ENCODE measurements around the gene SARDH. TPM values are rescaled to one million over a fixed set of nuclear protein-coding genes. Genes with fewer than 3 reads are reported as not detected.

The SARDH gene
- total RNA-seq, 1 experiment from 2014 or later = 5.3 TPM

DNA sequence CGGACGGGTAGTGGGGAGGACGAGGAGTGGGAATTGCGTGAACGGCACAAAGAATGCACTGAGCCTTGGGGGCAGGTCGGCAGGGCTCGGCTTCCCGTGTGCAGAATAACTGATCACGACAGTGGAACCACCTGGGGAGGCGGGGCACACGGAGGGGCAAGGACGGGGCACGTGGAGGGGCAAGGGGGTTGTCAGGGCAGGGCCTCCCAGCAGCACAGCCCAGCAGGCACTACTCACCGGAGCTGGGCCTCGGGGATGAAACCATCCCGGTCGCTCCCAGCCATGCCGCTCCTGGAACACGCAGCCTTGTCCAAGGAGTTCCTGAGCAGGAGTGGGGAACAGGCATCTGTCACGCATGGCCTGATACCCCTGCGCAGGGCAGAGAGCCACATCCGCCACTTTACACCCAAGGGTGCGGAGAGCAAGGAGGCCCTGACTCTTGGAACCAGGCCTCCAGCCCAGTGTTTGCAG, 33.4 kb downstream of the SARDH start:
- no peak overlapping the region; a peak in 1 of 7 replicates for H3K27ac Mint-ChIP-seq
- Histone ChIP-seq H2BK15ac (ENCODE audit: low read depth, low read length) (no peak overlapping the region), H2BK12ac (ENCODE audit: insufficient read length, low read depth, low read length) (no peak overlapping the region), H3K9me3 (ENCODE audit: control insufficient read depth, low read depth, low read length) (no peaks in the 10 kb centered on the region), H3K23ac (ENCODE audit: insufficient read length, low read depth, low read length) (no peak overlapping the region), H4K8ac (replicated peaks; ENCODE audit: insufficient read length, low read depth, low read length) (no peak overlapping the region), H2AK5ac (ENCODE audit: insufficient read length, low read length) (no peak overlapping the region), H3K14ac (ENCODE audit: insufficient read depth, low read length) (no peak overlapping the region), H3K27me3 (ENCODE audit: insufficient read depth, low read length) (no peaks in the 10 kb centered on the region), H3K18ac (ENCODE audit: insufficient read length, low read depth, low read length) (no peak overlapping the region), H2AFZ (ENCODE audit: low read length) (no peak overlapping the region), H2BK5ac (ENCODE audit: insufficient read length, low read length) (no peak overlapping the region), H3K56ac (ENCODE audit: insufficient read length, low read depth, low read length) (no peak overlapping the region), H3K27ac (ENCODE audit: insufficient read length, low read depth, low read length) (no peak overlapping the region), H3K79me2 (ENCODE audit: insufficient read depth, low read length) (no peaks in the 10 kb centered on the region), H3T11ph (ENCODE audit: low read length) (no peak overlapping the region), H3K4ac (ENCODE audit: low read depth, low read length) (no peak overlapping the region), H3K79me1 (ENCODE audit: insufficient read depth, low read depth, low read length, poor library complexity, severe bottlenecking) (no peaks in the 10 kb centered on the region), H4K20me1 (ENCODE audit: control insufficient read depth, insufficient read depth, insufficient read length) (no peaks in the 10 kb centered on the region), H3K4me2 (ENCODE audit: insufficient read depth, insufficient read length, low read length) (no peak overlapping the region), H3K4me1 (ENCODE audit: insufficient read depth, low read length) (no peaks in the 10 kb centered on the region), H3K9ac (ENCODE audit: extremely low read depth, insufficient read length, low read length) (no peak overlapping the region), H4K5ac (ENCODE audit: insufficient read length, low read depth, low read length) (no peak overlapping the region), H2BK120ac (ENCODE audit: low read depth, low read length, poor library complexity, severe bottlenecking) (no peak overlapping the region), H4K91ac (ENCODE audit: insufficient read length, low read depth, low read length) (no peak overlapping the region), H3K23me2 (ENCODE audit: insufficient read length, low read depth, low read length, poor library complexity, severe bottlenecking) (peaks cover 4% of the 10 kb centered on the region), H2BK20ac (ENCODE audit: low read depth, low read length, poor library complexity, severe bottlenecking) (no peak overlapping the region)
- H3K27me3 Mint-ChIP-seq (ENCODE audit: low read depth) = no peaks in the 10 kb centered on the region; the same call in 1 of the 2 replicates
- no peaks in the 10 kb centered on the region for H3K36me3 Mint-ChIP-seq (ENCODE audit: insufficient read depth in 1 of 3, low read depth in 3 of 3)
- H3K4me3 Mint-ChIP-seq = no peak overlapping the region
- no peak for DNase-seq
- H3K9me3 Mint-ChIP-seq = no peaks in the 10 kb centered on the region
- peaks cover 2 to 20% of the 10 kb centered on the region in 2 experiments for H3K4me1 Mint-ChIP-seq
- WGBS (ENCODE audit: extremely low coverage, insufficient read length, low lambda C conversion rate) = no CpG with 5 or more reads among the region's 23 CpGs
- TF ChIP-seq, protein P1, sequence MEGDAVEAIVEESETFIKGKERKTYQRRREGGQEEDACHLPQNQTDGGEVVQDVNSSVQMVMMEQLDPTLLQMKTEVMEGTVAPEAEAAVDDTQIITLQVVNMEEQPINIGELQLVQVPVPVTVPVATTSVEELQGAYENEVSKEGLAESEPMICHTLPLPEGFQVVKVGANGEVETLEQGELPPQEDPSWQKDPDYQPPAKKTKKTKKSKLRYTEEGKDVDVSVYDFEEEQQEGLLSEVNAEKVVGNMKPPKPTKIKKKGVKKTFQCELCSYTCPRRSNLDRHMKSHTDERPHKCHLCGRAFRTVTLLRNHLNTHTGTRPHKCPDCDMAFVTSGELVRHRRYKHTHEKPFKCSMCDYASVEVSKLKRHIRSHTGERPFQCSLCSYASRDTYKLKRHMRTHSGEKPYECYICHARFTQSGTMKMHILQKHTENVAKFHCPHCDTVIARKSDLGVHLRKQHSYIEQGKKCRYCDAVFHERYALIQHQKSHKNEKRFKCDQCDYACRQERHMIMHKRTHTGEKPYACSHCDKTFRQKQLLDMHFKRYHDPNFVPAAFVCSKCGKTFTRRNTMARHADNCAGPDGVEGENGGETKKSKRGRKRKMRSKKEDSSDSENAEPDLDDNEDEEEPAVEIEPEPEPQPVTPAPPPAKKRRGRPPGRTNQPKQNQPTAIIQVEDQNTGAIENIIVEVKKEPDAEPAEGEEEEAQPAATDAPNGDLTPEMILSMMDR (conservative IDR thresholded peaks at IDR 0.05) = no peak

All from H9 (cell line).